Neutrophil (primary cell): Measurements from ENCODE around the gene KRT78.

ENCODE experiments used
- H3K27ac ChIP-seq: fragments of 200-600 bp; sonication (generic); 2 replicates; pipeline ENCODE4 v1.5.1; 2016; ENCODE audit warnings: mild to moderate bottlenecking, moderate library complexity
- H3K27me3 ChIP-seq: fragments of 200-600 bp; sonication (generic); 2 replicates; pipeline ENCODE4 v1.6.0; 2016; ENCODE audit warnings: mild to moderate bottlenecking
- H3K36me3 ChIP-seq: fragments of 200-600 bp; sonication (generic); 2 replicates; pipeline ENCODE4 v1.5.1; 2017
- H3K4me1 ChIP-seq, 2 experiments: fragments of 200-600 bp in 1 of 2; sonication (generic) in 1 of 2; 1 replicate in 1 of 2; 2 replicates in 1 of 2; pipeline versions ENCODE4 v1.5.1 to v1.6.1; 2013 to 2016; ENCODE audit warnings: low read depth in 1 of 2, low read length in 1 of 2, mild to moderate bottlenecking in 1 of 2, moderate library complexity in 1 of 2; ENCODE audit not compliant: control insufficient read depth in 1 of 2, insufficient read depth in 1 of 2
- H3K4me3 ChIP-seq, 2 experiments: fragments of 200-600 bp in 1 of 2; sonication (generic) in 1 of 2; 1 replicate in 1 of 2; 2 replicates in 1 of 2; pipeline ENCODE4 v1.5.1; 2013 to 2016; ENCODE audit warnings: low read depth in 1 of 2, low read length in 1 of 2, mild to moderate bottlenecking in 1 of 2, moderate library complexity in 1 of 2
- H3K9me3 ChIP-seq: fragments of 200-600 bp; sonication (generic); 2 replicates; pipeline ENCODE4 v1.5.1; 2016
- TF ChIP-seq, protein P1 (sequence below): fragments of 200-600 bp; sonication (generic); IDR thresholded peaks from 2 replicates; pipeline ENCODE4 v1.5.1; 2016; ENCODE audit warnings: antibody characterized with exemption

The KRT78 gene

DNA sequence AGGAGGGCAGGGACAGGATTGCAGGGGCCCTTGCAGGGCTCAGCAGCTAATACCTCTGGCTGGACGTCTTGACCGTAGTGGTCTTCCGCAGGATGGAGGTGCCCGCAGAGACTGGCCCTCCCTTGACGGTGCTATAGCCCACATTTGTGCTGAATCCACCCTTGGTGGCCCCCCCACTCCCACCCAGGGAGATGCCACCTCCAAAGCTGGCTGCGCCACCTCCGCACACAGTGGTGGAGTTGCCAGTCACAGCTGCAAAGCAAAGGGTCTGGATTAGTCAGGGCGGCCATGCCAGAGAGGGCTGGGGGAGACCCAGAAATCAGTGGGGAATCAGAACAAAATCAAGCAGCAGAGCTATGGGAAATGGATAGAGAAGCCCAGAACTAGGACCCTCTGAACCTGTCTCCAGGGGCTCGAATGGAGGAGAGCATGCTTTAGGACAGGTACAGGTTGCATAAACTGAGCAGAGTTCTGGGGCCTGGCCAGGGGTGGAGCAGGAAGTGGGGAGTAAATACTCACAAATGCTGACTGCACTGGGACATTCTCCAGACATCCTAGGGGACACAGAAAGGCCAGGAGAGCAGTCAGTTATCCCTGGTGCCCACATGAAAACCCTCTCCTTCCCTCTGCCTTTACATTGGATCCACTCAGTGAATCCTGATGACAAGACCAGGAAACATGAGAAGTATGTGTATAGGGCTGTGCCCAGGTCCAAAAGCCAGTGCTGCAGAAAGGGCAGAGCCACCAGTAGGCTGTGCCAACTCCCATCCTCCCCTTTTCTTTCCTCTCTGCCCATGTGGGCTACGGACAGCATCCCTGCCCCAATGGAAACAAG, 26.8 kb downstream of the KRT78 start:
- Histone ChIP-seq H3K4me3 (no peak overlapping the region), H3K27ac (no peak overlapping the region), H3K36me3 (no peaks in the 10 kb centered on the region), H3K4me1 (no peaks in the 10 kb centered on the region), H3K27me3 (peaks cover 12% of the 10 kb centered on the region), H3K9me3 (no peaks in the 10 kb centered on the region)
- TF ChIP-seq, protein P1, sequence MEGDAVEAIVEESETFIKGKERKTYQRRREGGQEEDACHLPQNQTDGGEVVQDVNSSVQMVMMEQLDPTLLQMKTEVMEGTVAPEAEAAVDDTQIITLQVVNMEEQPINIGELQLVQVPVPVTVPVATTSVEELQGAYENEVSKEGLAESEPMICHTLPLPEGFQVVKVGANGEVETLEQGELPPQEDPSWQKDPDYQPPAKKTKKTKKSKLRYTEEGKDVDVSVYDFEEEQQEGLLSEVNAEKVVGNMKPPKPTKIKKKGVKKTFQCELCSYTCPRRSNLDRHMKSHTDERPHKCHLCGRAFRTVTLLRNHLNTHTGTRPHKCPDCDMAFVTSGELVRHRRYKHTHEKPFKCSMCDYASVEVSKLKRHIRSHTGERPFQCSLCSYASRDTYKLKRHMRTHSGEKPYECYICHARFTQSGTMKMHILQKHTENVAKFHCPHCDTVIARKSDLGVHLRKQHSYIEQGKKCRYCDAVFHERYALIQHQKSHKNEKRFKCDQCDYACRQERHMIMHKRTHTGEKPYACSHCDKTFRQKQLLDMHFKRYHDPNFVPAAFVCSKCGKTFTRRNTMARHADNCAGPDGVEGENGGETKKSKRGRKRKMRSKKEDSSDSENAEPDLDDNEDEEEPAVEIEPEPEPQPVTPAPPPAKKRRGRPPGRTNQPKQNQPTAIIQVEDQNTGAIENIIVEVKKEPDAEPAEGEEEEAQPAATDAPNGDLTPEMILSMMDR: no peak

DNA sequence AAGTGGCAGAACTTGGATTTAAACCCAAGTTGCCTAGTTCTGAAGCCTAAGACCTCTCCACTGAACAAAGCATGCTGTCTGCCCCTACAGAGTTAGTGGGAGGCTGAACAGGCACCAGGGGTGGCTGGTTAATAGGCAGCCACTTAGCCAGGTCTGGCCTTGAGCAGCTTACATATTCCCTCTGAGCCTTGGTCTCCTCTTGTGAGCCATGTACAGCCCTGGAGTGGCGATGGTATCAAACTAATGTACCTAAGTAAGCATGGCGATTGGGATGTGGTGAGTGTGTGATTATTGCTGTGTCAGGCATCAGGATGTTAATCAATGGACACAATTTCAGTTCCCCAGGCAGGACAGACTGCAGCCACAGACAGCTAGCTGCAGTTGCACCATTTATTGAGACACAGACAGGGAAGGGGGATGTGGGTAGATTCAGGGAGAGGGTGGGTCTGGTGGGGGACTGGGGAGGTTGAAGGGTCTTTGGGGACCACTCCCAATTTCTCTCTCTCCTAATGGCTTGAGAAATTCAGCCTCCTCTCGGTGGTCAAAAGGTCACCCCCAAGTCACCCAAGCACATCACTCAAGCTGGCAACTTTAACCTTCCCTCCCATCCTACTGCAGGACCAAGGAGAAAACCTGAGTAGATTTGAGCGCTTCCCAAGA, 27.6 kb downstream of the KRT78 start:
- TF ChIP-seq, protein P1: no peak
- Histone ChIP-seq H3K27me3 (peaks cover 12% of the 10 kb centered on the region), H3K27ac (no peak overlapping the region), H3K4me3 (no peak overlapping the region), H3K9me3 (no peaks in the 10 kb centered on the region), H3K36me3 (no peaks in the 10 kb centered on the region), H3K4me1 (no peaks in the 10 kb centered on the region)

DNA sequence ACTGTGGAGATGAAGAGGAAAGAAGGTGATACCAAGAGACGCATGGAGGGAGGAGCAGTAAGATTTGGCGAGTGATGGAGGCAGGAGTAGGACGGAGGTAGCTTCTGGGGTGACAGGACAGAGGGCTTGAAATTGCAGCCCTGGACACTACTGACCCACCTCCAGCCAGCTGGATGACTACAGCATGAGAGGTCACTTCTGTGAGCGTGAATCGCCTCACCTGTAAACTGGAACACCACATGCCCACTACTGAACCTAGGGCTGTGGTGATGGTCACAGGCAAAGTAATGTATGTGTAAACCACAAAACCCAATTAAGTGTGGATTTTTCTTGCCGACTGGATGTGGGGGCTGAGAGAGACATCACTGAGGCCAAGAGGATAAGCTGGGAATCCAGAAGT, 28.3 kb downstream of the KRT78 start:
- TF ChIP-seq, protein P1: no peak
- peaks cover 12% of the 10 kb centered on the region for H3K27me3 ChIP-seq
- H3K4me1 ChIP-seq: no peaks in the 10 kb centered on the region
- no peak overlapping the region for H3K4me3 ChIP-seq
- no peaks in the 10 kb centered on the region for H3K36me3 ChIP-seq
- no peaks in the 10 kb centered on the region for H3K9me3 ChIP-seq
- no peak overlapping the region for H3K27ac ChIP-seq

DNA sequence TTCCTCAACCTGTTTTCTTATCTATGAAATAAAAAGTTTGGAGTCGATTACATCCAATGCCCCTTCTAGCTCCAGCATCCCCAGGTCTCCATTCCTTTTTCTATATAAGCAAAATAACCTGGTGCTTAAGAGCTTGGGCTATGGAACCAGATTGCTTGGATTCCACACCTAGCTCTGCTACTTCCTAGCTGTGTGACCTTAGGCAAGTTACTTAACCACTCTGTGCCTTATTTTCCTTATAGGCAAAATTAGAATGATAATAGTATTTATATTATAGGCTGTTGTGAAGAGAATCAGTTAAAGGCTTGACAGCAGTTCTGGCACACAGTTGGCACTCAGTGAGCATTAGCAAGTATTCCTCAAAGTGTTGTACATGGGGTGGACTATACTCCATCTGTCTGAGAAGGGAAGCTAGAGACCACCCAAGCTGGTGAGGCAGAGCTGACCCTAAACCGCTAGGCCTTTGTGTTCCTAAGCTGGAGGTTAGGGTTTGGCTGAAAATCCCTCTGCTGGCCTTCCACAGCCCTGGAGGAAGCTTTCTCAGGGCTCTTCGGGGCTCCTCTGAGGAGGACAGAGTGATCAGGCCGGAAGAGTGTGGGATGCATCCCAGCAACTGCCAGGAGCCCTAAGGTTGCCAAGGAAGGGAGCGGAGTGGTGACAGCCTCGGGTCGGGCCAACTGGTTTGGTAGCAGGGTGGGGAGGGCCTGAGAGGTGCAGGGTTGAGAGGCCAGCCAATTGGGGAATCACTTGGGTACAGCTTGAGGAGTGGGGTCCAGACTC, 28.9 kb downstream of the KRT78 start:
- peaks cover 12% of the 10 kb centered on the region for H3K27me3 ChIP-seq

DNA sequence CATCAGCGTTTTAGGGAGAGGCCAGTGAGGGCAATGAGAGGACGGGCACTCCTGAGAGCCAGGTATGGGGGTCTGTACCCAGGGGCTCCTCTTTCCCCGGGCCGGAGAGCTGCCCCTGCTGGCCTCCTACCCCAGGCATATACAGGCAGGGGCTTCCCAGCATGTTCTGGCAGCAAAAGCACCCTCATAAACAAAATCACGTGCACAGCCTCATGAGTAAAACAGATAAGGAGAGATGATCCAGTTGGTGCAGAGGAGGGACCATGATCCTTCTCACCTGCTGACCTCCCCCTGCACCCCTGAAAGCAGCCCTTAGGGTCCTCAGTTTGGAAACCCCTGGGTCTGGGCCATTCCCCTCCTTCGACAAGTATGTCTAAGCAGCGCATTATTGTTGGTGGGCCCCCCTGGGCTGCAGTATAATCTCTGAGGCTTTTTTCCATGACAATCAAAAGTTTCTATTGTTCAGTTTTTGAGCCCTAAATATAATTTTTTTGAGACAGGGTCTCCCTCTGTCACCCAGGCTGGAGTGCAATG, 29.8 kb downstream of the KRT78 start:
- no peaks in the 10 kb centered on the region for H3K36me3 ChIP-seq
- H3K4me3 ChIP-seq: no peak overlapping the region
- TF ChIP-seq, protein P1: no peak
- no peak overlapping the region for H3K27ac ChIP-seq
- no peaks in the 10 kb centered on the region for H3K9me3 ChIP-seq
- H3K4me1 ChIP-seq: no peaks in the 10 kb centered on the region
- H3K27me3 ChIP-seq: peaks cover 12% of the 10 kb centered on the region

More for the DNA sequence above, 28.9 kb downstream of the KRT78 start:
- TF ChIP-seq, protein P1: no peak
- Histone ChIP-seq H3K4me1 (no peaks in the 10 kb centered on the region), H3K4me3 (no peak overlapping the region), H3K9me3 (no peaks in the 10 kb centered on the region), H3K36me3 (no peaks in the 10 kb centered on the region), H3K27ac (no peak overlapping the region)
